CD14-positive monocyte (primary cell): ENCODE results near the gene ATP6AP2. TPM values are rescaled to one million over a fixed set of nuclear protein-coding genes. Genes with fewer than 3 reads are reported as not detected.

Experiments used
- DNase-seq, 3 donors: peaks; one replicate each; pipeline ENCODE4 v3.0.0-alpha.2; 2011 to 2022
- H2AFZ ChIP-seq: 2 replicates; pipeline ENCODE4 v1.6.0; 2012; ENCODE audit warnings: mild to moderate bottlenecking, low read depth, low read length, inconsistent platforms; ENCODE audit not compliant: insufficient read depth, poor library complexity, severe bottlenecking
- H3K27ac ChIP-seq, 2 donors: 1 replicate in 1 of 2; 2 replicates in 1 of 2; pipeline ENCODE4 v1.5.1; 2012 to 2013; ENCODE audit warnings: low read length in 2 of 2, control low read depth in 1 of 2, inconsistent platforms in 1 of 2, low read depth in 1 of 2, mild to moderate bottlenecking in 1 of 2
- H3K27me3 ChIP-seq, 2 donors: one replicate each; pipeline versions ENCODE4 v1.6.0 to v1.6.1; 2011 to 2013; ENCODE audit warnings: low read length in 2 of 2; ENCODE audit not compliant: control insufficient read depth in 2 of 2, insufficient read depth in 2 of 2
- H3K36me3 ChIP-seq, 2 donors: replicated peaks in 1 of 2; 1 replicate in 1 of 2; 2 replicates in 1 of 2; pipeline versions ENCODE4 v1.5.1 to v1.6.1; 2012 to 2013; ENCODE audit warnings: low read length in 2 of 2, control low read depth in 1 of 2, inconsistent platforms in 1 of 2, mild to moderate bottlenecking in 1 of 2; ENCODE audit not compliant: insufficient read depth in 2 of 2, control insufficient read depth in 1 of 2
- H3K4me1 ChIP-seq, 2 donors: 1 replicate in 1 of 2; 2 replicates in 1 of 2; pipeline versions ENCODE4 v1.5.1 to v1.6.1; 2012 to 2013; ENCODE audit warnings: low read length in 2 of 2, control low read depth in 1 of 2, inconsistent platforms in 1 of 2, mild to moderate bottlenecking in 1 of 2, moderate library complexity in 1 of 2; ENCODE audit not compliant: insufficient read depth in 2 of 2, control insufficient read depth in 1 of 2
- H3K4me2 ChIP-seq: replicated peaks from 2 replicates; pipeline ENCODE3; 2012; ENCODE audit warnings: low read length, moderate library complexity, mild to moderate bottlenecking; ENCODE audit not compliant: poor library complexity, severe bottlenecking; ENCODE audit errors: extremely low read depth
- H3K4me3 ChIP-seq, 3 experiments: fragments of 200-600 bp in 1 of 3; sonication (generic) in 1 of 3; replicated peaks in 1 of 3; 1 replicate in 2 of 3; 2 replicates in 1 of 3; pipeline ENCODE4 v1.5.1; 2011 to 2013; ENCODE audit warnings: low read length in 3 of 3, mild to moderate bottlenecking in 3 of 3, control low read depth in 2 of 3, low read depth in 2 of 3, inconsistent platforms in 1 of 3, moderate library complexity in 1 of 3
- H3K79me2 ChIP-seq: 2 replicates; pipeline ENCODE4 v1.6.0; 2012; ENCODE audit warnings: mild to moderate bottlenecking, control low read depth, inconsistent platforms, low read length, moderate library complexity; ENCODE audit not compliant: insufficient read depth
- H3K9ac ChIP-seq: 2 replicates; pipeline ENCODE4 v1.6.0; 2017; ENCODE audit warnings: low read length, mild to moderate bottlenecking; ENCODE audit not compliant: insufficient read depth, poor library complexity, severe bottlenecking
- H3K9me3 ChIP-seq, 2 donors: replicated peaks in 1 of 2; 1 replicate in 1 of 2; 2 replicates in 1 of 2; pipeline versions ENCODE4 v1.5.1 to v1.6.1; 2012 to 2013; ENCODE audit warnings: low read length in 2 of 2, control low read depth in 1 of 2; ENCODE audit not compliant: control insufficient read depth in 1 of 2, insufficient read depth in 1 of 2
- H4K20me1 ChIP-seq: 2 replicates; pipeline ENCODE4 v1.6.0; 2012; ENCODE audit warnings: mild to moderate bottlenecking, low read length, control low read depth, moderate library complexity; ENCODE audit not compliant: insufficient read depth
- H3K27ac Mint-ChIP-seq, 7 donors: one replicate each; pipeline ENCODE4 v1.8.0; 2020; ENCODE audit warnings: mild to moderate bottlenecking in 7 of 7, mixed read lengths in 7 of 7, moderate library complexity in 6 of 7, inconsistent platforms in 2 of 7
- H3K27me3 Mint-ChIP-seq, 3 donors: one replicate each; pipeline ENCODE4 v1.8.0; 2021 to 2022; ENCODE audit warnings: low read depth in 3 of 3, mild to moderate bottlenecking in 3 of 3, mixed read lengths in 3 of 3, moderate library complexity in 3 of 3, inconsistent platforms in 1 of 3
- H3K36me3 Mint-ChIP-seq, 2 donors: one replicate each; pipeline ENCODE4 v1.8.0; 2020; ENCODE audit warnings: mixed read lengths in 2 of 2, inconsistent platforms in 1 of 2, mild to moderate bottlenecking in 1 of 2
- H3K4me1 Mint-ChIP-seq: one replicate; pipeline ENCODE4 v1.8.0; 2020; ENCODE audit warnings: mild to moderate bottlenecking, mixed read lengths
- H3K4me3 Mint-ChIP-seq, 2 donors: one replicate each; pipeline ENCODE4 v1.8.0; 2020; ENCODE audit warnings: mild to moderate bottlenecking in 2 of 2, mixed read lengths in 2 of 2, moderate library complexity in 1 of 2
- H3K9me3 Mint-ChIP-seq, 7 donors: one replicate each; pipeline ENCODE4 v1.8.0; 2020 to 2022; ENCODE audit warnings: mixed read lengths in 7 of 7, mild to moderate bottlenecking in 6 of 7, moderate library complexity in 6 of 7, inconsistent platforms in 2 of 7
- WGBS: methylation state at CpG from one replicate; pipeline ENCODE4 v1.1.5; 2013; ENCODE audit warnings: missing lambda C conversion rate; ENCODE audit not compliant: insufficient coverage; 5-methylcytosine and 5-hydroxymethylcytosine counted together
- intact Hi-C, 2 donors: fragments of 100-400 bp; cut with micrococcal nuclease; formaldehyde crosslinking; loops; one replicate each; pipeline versions ENCODE4 v1.15.0 to v1.15.1; 2023
- polyA plus RNA-seq, 3 donors: library from polyadenylated mRNA; depleted of rRNA in 1 of 3; unstranded in 2 of 3; stranded (reverse) in 1 of 3; fragments of 300-500 nt in 2 of 3; fragments of >200 nt in 1 of 3; fragmentation: Illumina TruSeq in 2 of 3; gene quantifications; 1 replicate in 2 of 3; 2 replicates in 1 of 3; pipeline ENCODE4 v1.2.3, GENCODE V29; 2012 to 2021
- TF ChIP-seq, protein P1 (sequence below): fragments of 200-600 bp; IDR thresholded peaks from one replicate; pipeline ENCODE4 v1.8.0; 2022; ENCODE audit warnings: antibody characterized with exemption, mild to moderate bottlenecking

The ATP6AP2 gene
- polyA plus RNA-seq, 3 donors = 332 to 497 (median 430) TPM

GRCh38 chrX:40546870-40547269 is 33.9 kb upstream of the ATP6AP2 start:
- Histone ChIP-seq H3K79me2 (no peaks in the 10 kb centered on the region), H3K4me1 (peaks cover 5% of the 10 kb centered on the region in 2 donors), H3K9me3 (no peaks in the 10 kb centered on the region), H3K4me2 (no peak overlapping the region), H3K27ac (no peak overlapping the region), H3K27me3 (peaks cover 0 to 21% of the 10 kb centered on the region in 2 donors), H3K36me3 (no peaks in the 10 kb centered on the region), H3K4me3 (no peak overlapping the region), H3K9ac (no peak overlapping the region), H4K20me1 (no peaks in the 10 kb centered on the region), H2AFZ (no peak overlapping the region)
- no CpG with 5 or more reads among the region's 2 CpGs for WGBS
- no peaks in the 10 kb centered on the region for H3K36me3 Mint-ChIP-seq
- peaks cover 9% of the 10 kb centered on the region for H3K4me1 Mint-ChIP-seq
- H3K27ac Mint-ChIP-seq = no peak overlapping the region
- H3K9me3 Mint-ChIP-seq = peaks cover 0 to 2% (median 0%) of the 10 kb centered on the region in 7 donors
- H3K4me3 Mint-ChIP-seq = no peak overlapping the region
- DNase-seq = no peak
- peaks cover 1 to 40% (median 1%) of the 10 kb centered on the region in 3 donors for H3K27me3 Mint-ChIP-seq
- TF ChIP-seq, protein P1, sequence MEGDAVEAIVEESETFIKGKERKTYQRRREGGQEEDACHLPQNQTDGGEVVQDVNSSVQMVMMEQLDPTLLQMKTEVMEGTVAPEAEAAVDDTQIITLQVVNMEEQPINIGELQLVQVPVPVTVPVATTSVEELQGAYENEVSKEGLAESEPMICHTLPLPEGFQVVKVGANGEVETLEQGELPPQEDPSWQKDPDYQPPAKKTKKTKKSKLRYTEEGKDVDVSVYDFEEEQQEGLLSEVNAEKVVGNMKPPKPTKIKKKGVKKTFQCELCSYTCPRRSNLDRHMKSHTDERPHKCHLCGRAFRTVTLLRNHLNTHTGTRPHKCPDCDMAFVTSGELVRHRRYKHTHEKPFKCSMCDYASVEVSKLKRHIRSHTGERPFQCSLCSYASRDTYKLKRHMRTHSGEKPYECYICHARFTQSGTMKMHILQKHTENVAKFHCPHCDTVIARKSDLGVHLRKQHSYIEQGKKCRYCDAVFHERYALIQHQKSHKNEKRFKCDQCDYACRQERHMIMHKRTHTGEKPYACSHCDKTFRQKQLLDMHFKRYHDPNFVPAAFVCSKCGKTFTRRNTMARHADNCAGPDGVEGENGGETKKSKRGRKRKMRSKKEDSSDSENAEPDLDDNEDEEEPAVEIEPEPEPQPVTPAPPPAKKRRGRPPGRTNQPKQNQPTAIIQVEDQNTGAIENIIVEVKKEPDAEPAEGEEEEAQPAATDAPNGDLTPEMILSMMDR = no peak
- intact Hi-C loops = loop anchor here in 1 of 2 donors (10.0 kb wide), 2 partner anchors 98 to 248 kb away; partner anchors contain the start of gene CXorf38

- peak overlapping the region in 1 of 7 donors; percentile 50 for H3K27ac Mint-ChIP-seq
- Histone ChIP-seq H3K27ac (no peak overlapping the region), H4K20me1 (no peaks in the 10 kb centered on the region), H3K9ac (no peak overlapping the region), H3K27me3 (peaks cover 0 to 15% of the 10 kb centered on the region in 2 donors), H3K4me1 (no peaks in the 10 kb centered on the region), H3K79me2 (no peaks in the 10 kb centered on the region), H3K36me3 (no peaks in the 10 kb centered on the region), H2AFZ (no peak overlapping the region), H3K4me3 (no peak overlapping the region), H3K4me2 (no peak overlapping the region), H3K9me3 (no peaks in the 10 kb centered on the region)
- WGBS = 100% methylated on average over 1 of the region's 9 CpGs
- no peaks in the 10 kb centered on the region for H3K9me3 Mint-ChIP-seq
- TF ChIP-seq, protein P1 = no peak
- H3K27me3 Mint-ChIP-seq = peaks cover 1 to 49% (median 3%) of the 10 kb centered on the region in 3 donors
- peaks cover 2% of the 10 kb centered on the region for H3K4me1 Mint-ChIP-seq
- no peak for DNase-seq
- no peak overlapping the region for H3K4me3 Mint-ChIP-seq
- H3K36me3 Mint-ChIP-seq = no peaks in the 10 kb centered on the region
- intact Hi-C loops = no loop called here
Observed at GRCh38 chrX:40550066-40550465, 30.7 kb upstream of the ATP6AP2 start.
